GM19025 (cell line): ENCODE measurements around the gene TMIE.

Source experiments
- ATAC-seq: cut with Tn5 transposase; IDR thresholded peaks from one replicate; pipeline ENCODE4 v1.9.1; 2021; ENCODE audit warnings: mild to moderate bottlenecking, low read depth, moderate library complexity; ENCODE audit not compliant: unreplicated experiment

The TMIE gene

DNA sequence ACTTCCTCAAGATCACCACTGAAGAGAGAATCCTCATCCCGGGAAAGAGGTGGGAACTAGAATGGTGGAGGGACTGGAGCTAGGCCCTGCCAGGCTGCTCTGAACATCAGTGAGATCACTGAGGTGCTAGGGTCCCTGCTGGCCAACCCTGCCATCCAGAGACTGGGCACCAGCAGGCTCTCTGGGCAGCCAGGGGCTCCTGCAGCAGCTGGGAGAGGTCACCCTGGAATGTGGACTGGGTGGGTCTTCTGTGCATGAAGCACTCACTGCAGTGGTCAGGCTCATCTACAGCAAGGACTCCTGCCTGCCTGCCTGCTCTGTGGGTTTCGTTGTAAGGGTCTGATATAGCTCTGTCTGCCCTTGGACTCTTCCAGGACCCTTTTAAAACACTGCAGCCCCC is 32.6 kb upstream of the TMIE start:
- no peak for ATAC-seq

DNA sequence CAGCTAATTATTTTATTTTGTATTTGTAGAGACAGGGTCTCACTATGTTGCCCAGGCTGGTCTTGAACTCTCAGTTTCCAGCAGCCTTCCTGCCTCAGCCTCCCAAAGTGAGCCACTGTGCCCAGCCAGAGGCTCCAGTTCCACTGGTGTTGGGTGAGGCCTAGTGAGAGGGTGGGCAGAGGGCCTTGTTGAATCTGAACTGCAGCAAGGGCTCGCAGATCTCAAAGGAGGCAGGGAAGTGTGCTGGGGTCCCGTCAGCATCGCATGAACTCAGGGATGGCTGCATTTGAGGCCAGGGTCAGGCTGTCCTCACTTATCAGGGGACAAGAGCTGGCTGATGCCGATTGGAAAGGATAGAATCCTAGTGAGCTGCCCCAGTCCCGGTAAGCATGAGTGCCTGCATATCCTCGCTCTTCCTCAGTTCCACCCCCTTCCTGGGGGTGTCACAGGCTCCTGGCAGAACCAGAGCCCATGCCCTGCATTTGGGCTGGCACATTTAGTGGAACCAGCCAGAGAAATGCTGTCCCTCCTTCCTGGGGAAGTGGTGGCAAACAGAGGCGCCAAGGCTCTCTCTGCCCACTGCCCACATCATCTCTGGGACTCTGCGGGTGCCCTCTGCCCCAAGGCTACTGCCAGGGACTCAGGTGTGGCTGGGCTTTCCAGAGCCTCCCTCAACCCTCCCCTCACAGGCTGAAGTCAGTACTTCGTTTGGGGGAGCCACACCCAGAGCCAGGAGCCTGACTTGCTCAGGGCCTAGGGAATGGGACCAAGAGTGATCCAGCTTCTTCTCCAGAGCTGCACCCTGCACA is 31.8 kb upstream of the TMIE start:
- no peak for ATAC-seq

DNA sequence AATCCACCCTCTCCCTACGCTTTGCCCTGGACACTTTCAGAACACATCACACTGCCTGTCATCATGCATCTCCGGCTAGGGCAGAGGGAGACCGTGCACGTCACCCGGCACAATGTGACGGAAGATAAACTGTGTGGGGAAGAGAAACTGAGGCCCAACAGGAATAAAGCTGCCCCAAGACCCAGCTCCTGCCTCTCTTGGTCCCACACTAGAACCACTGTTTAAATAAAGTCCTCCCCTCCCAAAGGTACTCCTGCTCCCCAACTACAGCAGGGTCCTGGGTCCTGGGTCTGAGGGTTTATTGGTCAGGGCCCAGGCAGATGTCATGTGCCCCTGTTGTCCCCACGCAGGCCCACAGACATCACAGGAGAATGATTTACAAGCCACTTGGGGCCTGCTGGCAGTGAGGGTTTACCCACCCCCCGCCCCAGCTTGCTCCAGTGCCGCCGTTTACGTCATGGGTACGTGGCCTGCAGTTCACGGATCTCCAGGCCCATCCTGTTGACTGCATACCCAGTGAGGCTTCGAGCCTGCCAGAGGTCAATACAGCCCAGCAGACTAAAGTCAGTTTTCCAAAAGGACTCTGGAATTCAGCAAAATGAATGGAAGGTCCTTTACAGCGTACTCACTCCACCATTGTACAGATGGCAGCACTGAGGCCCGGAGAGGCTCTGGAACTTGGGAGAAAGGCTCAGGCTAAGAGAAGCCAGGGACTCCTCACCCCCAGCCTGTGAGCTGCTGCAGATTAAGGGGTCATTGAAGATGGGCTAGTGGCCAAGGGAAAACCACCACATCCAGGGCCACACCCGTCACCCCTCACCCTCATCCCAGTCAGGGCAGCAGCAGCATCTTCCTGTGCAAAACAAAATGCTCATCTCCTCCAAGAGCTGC is 30.9 kb upstream of the TMIE start:
- ATAC-seq: no peak

DNA sequence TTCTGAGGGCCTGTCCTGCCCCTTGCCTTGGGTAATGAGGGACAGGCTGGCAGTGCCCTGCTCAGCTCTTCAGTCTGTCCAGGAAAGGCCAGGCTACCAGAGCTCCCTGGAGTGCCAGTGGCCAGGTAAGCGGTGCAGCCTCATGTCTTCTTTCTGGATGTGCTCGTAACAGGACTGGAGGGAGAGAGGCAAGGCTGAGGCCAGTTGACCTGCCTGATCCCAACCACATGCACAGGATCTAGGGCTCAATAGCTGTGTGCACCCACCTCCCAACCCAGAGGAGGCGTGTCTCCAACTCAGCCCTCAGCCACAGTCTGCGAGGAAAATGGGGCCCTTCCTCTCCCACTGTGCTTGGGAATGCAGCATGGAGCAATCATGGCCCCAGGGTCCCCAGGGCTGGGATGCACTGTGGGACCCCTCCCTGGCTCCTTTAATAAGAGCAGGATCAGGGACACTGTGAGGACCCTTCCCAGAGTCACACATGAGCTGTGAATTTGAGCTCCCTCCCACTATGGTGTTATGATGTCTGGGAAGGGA is 30.2 kb upstream of the TMIE start:
- no peak for ATAC-seq

DNA sequence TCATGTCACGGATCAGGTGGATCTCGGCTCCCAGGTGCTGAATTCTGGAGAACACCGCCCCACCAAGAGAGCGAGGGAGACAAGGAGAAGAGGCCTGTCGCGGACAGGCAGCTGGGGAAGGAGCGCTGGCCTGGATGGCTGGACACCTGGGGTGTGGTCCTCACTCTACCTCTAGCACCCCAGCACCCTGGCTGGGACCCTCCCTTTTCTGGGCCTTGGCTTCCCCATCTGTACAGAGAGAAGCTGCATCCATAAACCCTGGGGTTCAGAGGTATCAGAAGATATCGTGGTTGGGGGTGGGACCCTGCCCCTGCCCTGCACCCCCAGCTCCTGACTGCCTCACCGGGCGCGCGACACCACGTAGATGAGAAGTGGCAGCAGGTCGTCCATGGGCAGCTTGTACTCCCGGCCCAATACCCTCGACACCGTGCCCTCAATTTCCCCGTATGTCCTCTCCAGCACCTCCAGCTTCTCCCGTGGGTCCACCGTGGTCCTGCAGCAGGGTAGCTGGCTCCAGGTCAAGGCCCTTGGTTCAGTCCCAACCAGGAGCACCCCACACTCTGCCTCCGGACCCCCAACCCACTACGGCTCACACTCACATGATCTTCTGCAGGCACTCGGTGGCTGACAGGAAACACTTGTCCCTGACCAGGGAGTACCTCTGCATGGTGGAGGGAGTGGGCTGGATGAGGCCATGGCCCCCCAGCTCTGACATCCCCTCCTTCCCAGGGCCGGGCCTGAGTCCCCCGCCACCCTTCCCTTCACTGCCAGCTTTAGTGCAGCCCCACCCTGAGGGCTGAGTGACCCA is 29.4 kb upstream of the TMIE start:
- no peak for ATAC-seq

DNA sequence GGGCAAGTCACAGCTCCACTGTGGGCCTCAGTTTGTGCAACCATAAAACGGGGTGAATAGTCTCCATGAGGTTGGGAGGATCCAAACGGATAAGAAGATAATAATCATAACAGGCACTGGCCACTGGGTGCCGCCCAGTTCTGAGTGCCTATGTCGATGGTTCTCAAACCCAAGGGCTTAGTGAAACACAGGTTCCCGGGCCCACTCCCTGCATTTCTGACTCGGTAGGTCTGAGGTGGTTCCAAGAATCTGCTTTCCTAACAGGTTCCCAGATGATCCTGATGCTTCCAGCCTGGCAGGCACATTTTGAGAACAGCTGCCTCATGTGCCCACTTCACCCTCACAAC is 28.9 kb upstream of the TMIE start:
- ATAC-seq: no peak

DNA sequence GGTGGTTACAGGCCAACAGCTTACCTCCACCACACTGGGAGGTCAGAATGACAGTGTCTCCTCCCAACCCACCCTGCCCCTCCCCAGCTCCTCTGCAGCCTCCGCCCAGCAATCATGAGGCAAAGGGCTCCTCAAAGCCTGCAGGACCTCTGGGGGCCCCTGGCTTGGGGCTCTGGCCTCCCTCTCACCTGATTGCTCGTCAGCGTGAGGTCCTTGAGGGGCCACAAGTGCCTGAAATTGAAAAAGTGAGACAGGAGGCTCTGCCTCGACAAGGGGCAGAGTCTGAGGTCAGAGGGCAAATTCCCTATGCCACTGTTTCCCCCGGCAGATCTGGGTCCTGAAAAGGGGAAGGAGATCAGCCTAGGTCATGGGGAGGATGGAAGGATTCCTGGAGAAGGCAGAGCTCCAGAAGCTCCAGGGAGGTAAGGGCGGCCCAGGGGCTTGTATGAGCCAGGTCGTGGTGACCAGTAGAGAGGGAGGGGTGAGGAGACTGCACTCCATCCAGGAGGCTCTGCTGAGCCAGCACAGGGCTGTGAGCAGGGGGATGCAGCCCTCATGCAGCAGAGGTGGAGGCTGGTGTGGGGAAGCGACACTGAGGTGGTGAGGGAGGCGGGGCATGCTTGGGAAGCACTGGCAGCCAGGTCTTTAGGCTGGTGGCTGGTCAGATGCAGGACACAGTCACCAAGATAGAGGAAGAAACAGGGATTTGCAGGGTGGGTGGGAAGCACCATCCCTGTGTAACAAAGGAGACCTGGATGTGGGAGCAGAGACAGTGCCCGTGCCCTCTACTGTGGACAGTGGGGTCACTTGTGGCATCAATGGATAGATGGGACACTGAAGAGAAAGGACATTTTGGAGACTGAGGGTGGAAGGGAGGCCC is 27.8 kb upstream of the TMIE start:
- ATAC-seq: no peak

DNA sequence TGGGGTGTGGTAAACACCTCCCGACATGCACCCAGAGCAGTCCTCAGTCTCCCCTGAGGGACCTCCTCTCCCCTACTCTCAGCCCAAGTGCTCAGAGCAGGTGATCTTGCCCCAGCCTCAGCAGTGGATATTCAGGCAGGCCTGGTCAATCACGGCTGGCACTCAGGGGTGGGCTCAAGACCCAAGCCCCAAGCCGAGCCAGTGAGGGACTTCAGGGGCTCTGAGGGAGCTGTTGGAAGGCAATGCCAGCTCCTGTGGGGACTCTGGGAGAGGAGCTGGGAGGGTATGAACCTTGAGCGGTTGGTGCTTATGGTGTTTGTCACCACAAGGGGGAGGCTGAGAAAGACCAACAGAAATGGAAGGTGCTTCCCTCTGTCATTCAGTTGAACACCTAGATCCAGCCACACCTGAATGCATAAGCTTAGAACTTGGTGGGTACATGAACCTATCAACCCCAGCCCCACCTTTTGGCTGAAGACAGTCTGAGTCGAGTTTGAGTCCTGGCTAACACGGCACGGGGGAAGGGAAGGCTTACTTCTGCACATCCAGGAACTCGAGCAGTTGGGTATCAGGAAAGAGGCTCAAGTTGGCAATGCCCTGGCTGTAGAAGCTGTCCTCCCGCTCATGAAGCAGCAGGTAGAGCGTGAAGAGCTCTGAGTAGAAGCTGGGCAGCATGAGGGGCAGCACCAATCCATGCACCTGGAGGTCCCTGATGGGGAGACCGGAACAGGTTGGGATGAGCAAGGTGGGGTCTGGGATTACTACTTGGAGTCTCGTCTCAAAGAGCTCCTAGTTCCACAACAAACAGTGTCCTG is 27.0 kb upstream of the TMIE start:
- ATAC-seq: no peak

DNA sequence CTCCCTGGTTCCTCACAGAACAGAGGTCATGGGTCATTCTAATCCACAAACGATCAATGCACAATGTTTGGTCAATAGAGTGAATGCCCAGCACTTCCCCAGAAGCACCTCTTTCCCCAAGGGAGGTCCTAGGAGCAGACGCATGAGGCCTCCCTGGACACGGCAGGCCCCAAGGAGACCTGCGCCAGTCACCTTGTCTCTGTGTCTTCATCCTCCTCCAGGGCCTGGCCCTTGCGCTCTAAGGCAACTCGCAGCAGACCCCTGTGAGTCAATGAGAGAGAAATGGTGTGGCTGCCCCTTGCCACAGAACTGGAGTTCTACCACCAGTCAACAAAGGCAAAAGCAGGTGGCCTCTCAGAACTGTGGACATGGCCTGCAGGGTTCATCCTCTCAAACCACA is 25.8 kb upstream of the TMIE start:
- no peak for ATAC-seq

DNA sequence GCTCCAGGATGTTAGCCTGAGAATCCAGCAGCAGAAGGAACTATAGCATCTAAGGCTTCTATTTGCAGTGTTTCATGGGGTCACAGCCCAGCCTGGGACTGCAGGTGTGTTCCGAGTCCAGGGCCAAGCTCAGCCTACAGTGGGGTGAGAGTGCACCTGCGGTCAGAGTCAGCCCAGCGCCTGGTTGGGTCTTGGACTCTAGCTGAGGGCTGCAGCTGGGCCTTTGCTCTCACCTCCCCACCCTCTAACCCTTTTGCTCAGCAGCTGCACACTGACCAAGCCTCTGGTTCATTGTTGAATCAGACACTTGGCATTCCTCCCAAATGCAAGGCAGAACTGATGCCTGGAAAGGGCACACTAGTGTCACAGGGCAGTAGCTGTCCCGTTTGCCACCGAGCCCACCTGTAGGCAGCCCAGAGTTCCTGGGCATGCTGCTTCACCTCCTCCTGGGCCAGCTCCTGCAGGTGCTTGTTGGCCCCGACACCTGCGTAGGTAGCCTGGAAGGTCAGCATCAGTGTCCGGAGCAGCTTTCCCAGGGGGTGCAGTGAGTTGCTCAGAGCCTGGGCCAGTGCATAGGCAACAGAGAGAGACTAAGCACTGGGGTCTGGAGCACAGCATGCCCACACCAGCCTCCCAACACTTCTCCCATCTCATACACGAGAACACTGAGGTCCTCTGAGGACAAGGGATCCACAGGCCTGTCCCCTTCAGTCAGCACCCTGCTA is 25.2 kb upstream of the TMIE start:
- no peak for ATAC-seq

DNA sequence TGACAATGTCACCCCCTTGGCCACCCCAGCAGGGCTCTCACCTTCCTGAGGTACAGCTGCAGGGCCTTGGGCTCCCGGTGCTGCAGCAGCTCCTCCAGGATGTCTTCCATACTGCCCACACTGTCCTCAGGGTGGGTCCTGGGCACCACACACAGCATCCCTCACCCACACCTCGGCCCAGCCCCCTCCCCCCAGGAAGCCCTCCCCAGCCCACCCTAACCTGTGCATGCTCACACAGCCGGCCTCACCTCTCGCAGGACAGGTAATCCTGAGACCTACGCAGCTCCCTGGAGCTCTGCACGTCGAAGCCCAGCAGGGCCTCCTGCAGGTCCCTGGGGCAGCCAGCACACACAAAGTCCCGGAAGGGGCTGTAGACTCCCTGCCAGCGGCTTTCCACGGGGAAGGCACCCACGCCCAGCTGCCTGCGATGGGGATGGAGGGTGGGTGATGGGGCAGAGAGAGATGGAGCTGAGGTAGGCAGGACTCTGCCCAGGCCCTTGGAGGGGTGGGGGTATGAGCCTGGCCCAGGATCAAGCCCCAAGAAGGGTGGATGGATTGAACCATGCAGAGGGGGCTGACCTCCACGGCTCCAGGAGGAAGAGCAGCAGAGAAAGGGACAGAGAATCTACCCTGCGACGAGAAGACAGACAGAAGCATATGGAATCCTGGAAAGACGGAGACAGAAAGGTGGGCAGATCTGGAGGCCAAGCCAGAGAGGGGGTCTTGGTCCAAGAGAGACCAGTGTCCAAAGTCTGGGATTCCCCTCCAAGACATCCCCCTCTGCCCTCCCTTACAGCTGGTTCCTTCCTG is 24.4 kb upstream of the TMIE start:
- ATAC-seq: no peak

DNA sequence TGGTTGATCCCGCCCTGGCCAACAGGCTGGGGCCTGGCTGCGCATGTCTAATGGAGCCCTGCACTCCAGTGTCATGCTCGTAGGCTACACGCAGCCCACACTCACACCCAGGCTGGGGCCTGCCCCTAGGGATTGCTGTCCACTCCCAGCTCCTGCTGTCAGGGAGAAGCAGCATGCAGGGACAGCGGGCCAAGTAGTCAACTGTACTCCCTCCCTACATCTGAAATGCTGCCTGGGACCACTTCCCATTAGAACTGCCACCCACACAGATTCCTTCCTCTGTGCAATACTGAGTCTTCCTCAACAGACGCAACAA is 23.8 kb upstream of the TMIE start:
- no peak for ATAC-seq

DNA sequence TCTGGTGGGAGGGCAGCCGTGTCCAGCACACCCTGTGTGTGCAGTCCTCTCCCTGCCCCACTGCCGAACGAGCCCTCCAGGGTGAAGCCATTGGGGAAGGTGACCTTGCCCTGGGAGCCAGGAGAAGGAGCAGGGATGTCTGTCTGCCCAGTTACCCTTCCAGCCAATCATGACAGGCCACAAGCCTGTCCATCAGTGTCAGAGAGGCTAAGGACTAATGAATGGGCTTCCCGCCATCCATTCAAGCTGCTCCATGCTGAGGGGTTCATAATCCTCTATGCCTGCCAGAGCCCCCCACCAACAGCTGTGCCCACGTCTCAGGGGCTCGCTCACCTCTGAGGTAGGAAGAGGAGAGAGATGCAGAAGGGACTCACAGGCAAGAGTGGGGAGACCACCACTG is 22.9 kb upstream of the TMIE start:
- no peak for ATAC-seq

DNA sequence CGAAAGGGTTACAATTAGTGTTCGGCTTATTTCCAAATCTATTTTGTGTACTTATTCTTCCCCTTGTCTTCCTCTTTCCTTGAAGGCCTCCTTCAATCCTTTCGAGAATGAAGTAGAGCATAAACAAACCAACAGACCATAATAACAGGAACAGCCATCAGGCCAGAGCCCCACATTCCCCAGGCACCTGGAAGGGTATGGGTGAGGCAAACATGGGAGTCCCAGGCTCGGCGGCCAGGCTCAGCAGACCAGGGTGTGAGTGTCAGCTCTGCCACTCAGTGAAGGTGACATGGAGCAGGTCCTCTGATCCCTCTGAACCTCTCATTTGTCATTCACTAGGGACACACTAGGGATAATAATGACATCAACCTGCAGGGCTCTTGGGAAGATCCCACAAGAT is 21.5 kb upstream of the TMIE start:
- ATAC-seq: no peak

DNA sequence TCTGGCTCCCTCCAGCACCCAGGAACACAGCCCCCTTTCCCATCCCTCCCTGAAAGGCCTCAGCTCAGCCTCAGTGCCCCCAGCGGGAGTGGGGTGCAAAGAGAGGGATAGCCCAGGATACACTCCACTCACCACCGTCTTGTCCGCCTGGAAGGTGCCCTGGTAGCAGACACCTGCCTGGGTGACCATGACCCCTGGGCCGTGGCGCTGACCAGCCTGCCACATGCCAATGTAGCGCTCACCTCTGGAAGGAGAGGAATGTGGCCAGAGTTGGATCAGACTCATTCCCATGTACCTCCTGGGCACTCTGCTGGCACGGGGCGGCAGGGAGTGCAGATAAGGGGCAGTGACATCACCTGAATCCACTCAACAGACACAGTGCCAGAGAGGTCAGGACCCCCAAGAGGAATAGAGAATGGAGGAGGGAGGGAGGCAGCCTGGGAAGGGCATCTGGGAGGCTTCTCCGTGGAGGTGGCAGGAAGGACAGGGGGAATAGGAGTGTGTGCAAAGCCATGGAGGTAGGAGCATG is 20.8 kb upstream of the TMIE start:
- no peak for ATAC-seq

DNA sequence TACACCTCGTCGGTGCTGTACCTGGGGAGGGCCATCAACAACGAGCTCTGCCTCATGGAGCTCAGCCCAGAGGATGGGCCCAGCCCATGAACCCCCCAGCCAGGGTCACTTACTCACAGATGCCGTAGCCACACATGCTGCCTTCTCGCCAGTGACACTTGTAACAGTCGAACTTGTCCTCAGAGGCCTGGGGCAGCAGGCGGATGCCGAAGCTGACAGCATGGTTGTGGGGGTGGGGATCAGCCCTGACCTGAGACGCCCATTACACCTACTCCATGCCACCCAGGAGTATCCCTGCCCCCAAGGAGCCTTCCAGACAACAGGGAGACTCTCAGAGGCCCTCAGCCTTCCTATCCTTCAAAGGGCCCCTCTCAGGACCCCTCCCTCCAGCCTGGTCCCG is 19.8 kb upstream of the TMIE start:
- no peak for ATAC-seq

DNA sequence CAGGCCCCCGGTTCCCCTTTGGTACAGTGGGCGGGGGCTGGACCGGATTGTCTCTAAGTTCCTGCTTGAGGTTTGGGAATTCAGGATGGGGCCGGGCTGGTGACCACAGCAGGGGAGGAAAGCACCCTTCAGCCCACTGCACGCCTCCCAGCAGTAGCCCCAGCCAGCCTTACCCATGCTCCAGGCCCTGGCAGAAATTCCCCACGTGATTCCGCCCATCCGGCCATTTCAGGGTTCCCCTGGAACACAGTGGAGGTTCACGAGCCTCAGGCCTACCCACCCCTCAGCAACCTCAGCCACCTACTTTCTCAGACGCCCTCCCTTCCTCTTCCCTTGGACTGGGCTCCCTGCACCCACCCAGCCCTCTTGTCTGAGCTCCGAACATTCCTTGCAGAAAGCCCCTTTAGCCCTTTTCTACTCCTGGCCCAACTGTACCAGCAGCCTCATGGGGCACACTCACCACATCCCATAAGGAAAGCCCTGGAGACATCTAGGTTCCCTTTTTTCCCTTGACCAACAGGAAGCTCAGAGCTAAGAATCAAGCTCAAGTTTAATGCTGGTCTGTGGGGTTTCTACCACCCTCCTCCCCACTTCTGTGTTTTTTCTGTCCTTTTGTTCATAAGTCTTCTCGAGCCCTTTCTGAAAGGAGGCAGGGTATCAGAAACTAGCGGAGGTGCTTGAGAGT is 19.2 kb upstream of the TMIE start:
- no peak for ATAC-seq
